IMR-90 (cell line): Measurements from ENCODE around the gene CKAP5. TPM values are rescaled to one million over a fixed set of nuclear protein-coding genes. Genes with fewer than 3 reads are reported as not detected.

Source experiments
- ATAC-seq: fragments of 200-7000 bp; cut with Tn5 transposase; 2 replicates; pipeline ENCODE4 v1.9.1; 2020; ENCODE audit warnings: low read depth, mild to moderate bottlenecking, moderate library complexity
- BruUV-seq: library from RNA; stranded (reverse); fragments of 400-500 nt; replicated peaks from 2 replicates; lab custom pipeline; 2021; lab: Mats Ljungman, UMichigan
- CTCF ChIA-PET: fragments of 300-600 bp; formaldehyde crosslinking; extraction: SDS; loops from one replicate; lab custom pipeline; 2021; ENCODE audit warnings: antibody characterized with exemption; lab: Yijun Ruan, JAX
- POLR2A ChIA-PET: fragments of 300-600 bp; sonication (Branson Sonifier 250); formaldehyde crosslinking; loops from one replicate; lab custom pipeline; 2022; ENCODE audit warnings: antibody characterized with exemption; ENCODE audit not compliant: unreplicated experiment; lab: Charles Lee
- DNase-seq: peaks from one replicate; pipeline ENCODE4 v3.0.0; 2013
- H2AFZ ChIP-seq: replicated peaks from 2 replicates; pipeline ENCODE3; 2013; ENCODE audit warnings: low read length, mild to moderate bottlenecking; ENCODE audit not compliant: poor library complexity
- H2AK5ac ChIP-seq: 2 replicates; pipeline ENCODE4 v1.6.1; 2013; ENCODE audit warnings: low read depth, low read length, inconsistent platforms
- H2AK9ac ChIP-seq: replicated peaks from 2 replicates; pipeline ENCODE3; 2013; ENCODE audit warnings: mild to moderate bottlenecking, low read depth, low read length, moderate library complexity; ENCODE audit not compliant: poor library complexity
- H2BK120ac ChIP-seq: 2 replicates; pipeline ENCODE4 v1.6.1; 2013; ENCODE audit warnings: low read depth, low read length, inconsistent platforms
- H2BK15ac ChIP-seq: 3 replicates; pipeline ENCODE4 v1.6.1; 2013; ENCODE audit warnings: low read depth, low read length, inconsistent platforms
- H2BK20ac ChIP-seq: 2 replicates; pipeline ENCODE4 v1.6.1; 2013; ENCODE audit warnings: low read depth, mild to moderate bottlenecking, inconsistent platforms, low read length, moderate library complexity
- H2BK5ac ChIP-seq: 2 replicates; pipeline ENCODE4 v1.6.1; 2013; ENCODE audit warnings: mild to moderate bottlenecking, low read depth, low read length, inconsistent platforms; ENCODE audit not compliant: poor library complexity, severe bottlenecking
- H3K14ac ChIP-seq: replicated peaks from 2 replicates; pipeline ENCODE4 v1.6.1; 2013; ENCODE audit warnings: low read depth, low read length, inconsistent platforms
- H3K18ac ChIP-seq: 2 replicates; pipeline ENCODE4 v1.6.1; 2013; ENCODE audit warnings: low read depth, low read length, control low read depth
- H3K23ac ChIP-seq: 2 replicates; pipeline ENCODE4 v1.6.1; 2013; ENCODE audit warnings: low read depth, low read length, inconsistent platforms
- H3K27ac ChIP-seq: 2 replicates; pipeline ENCODE4 v1.5.1; 2013; ENCODE audit warnings: mild to moderate bottlenecking, control low read depth, low read length; ENCODE audit not compliant: insufficient read depth
- H3K27me3 ChIP-seq: 2 replicates; pipeline ENCODE4 v1.6.1; 2013; ENCODE audit warnings: low read length; ENCODE audit not compliant: control insufficient read depth, insufficient read depth
- H3K36me3 ChIP-seq: 2 replicates; pipeline ENCODE4 v1.6.1; 2013; ENCODE audit warnings: low read length, mixed read lengths; ENCODE audit not compliant: control insufficient read depth, insufficient read depth
- H3K4ac ChIP-seq: 2 replicates; pipeline ENCODE4 v1.6.1; 2013; ENCODE audit warnings: low read depth, low read length, inconsistent platforms
- H3K4me1 ChIP-seq: 2 replicates; pipeline ENCODE4 v1.6.1; 2013; ENCODE audit warnings: low read length, mixed read lengths; ENCODE audit not compliant: control insufficient read depth, insufficient read depth
- H3K4me2 ChIP-seq: 2 replicates; pipeline ENCODE4 v1.6.1; 2013; ENCODE audit warnings: low read depth, mild to moderate bottlenecking, control low read depth, low read length, moderate library complexity
- H3K4me3 ChIP-seq: 2 replicates; pipeline ENCODE4 v1.5.1; 2013; ENCODE audit warnings: low read depth, mild to moderate bottlenecking, control low read depth, low read length, moderate library complexity; ENCODE audit not compliant: insufficient read depth
- H3K56ac ChIP-seq: 2 replicates; pipeline ENCODE4 v1.6.1; 2013; ENCODE audit warnings: low read length, inconsistent platforms; ENCODE audit not compliant: insufficient read depth; ENCODE audit errors: extremely low read depth
- H3K79me1 ChIP-seq, 2 experiments: 2 replicates each; pipeline ENCODE4 v1.6.1; 2013; ENCODE audit warnings: low read length in 2 of 2, inconsistent platforms in 1 of 2, low read depth in 1 of 2
- H3K9ac ChIP-seq: 2 replicates; pipeline ENCODE4 v1.6.1; 2013; ENCODE audit warnings: low read depth, low read length, control low read depth
- H3K9me1 ChIP-seq: 2 replicates; pipeline ENCODE4 v1.6.1; 2013; ENCODE audit warnings: low read length, inconsistent platforms; ENCODE audit not compliant: insufficient read depth
- H3K9me3 ChIP-seq: 2 replicates; pipeline ENCODE4 v1.6.1; 2013; ENCODE audit warnings: low read length; ENCODE audit not compliant: control insufficient read depth, insufficient read depth
- H4K20me1 ChIP-seq: 2 replicates; pipeline ENCODE4 v1.6.1; 2013; ENCODE audit warnings: low read length, inconsistent platforms; ENCODE audit not compliant: insufficient read depth
- H4K5ac ChIP-seq: 2 replicates; pipeline ENCODE4 v1.6.1; 2013; ENCODE audit warnings: mild to moderate bottlenecking, low read depth, low read length, control low read depth
- H4K8ac ChIP-seq, 2 experiments: 2 replicates each; pipeline ENCODE4 v1.6.1; 2013; ENCODE audit warnings: low read depth in 2 of 2, low read length in 2 of 2, control low read depth in 1 of 2, inconsistent platforms in 1 of 2
- H4K91ac ChIP-seq: 2 replicates; pipeline ENCODE4 v1.6.1; 2013; ENCODE audit warnings: low read depth, low read length, inconsistent platforms; ENCODE audit not compliant: insufficient read depth
- CEBPB ChIP-seq: IDR thresholded peaks from 2 replicates; pipeline ENCODE4 v1.6.1; 2012; ENCODE audit warnings: low read depth, low read length, improper control_type of control experiment
- ELK1 ChIP-seq: fragments of 150-350 bp; IDR thresholded peaks from 2 replicates; pipeline ENCODE4 v1.6.1; 2016; ENCODE audit warnings: low read depth, mild to moderate bottlenecking, low read length, moderate library complexity, borderline replicate concordance
- FOS ChIP-seq: fragments of 150-350 bp; IDR thresholded peaks from 2 replicates; pipeline ENCODE4 v1.6.1; 2016; ENCODE audit warnings: low read depth, low read length
- MAFK ChIP-seq: IDR thresholded peaks from 2 replicates; pipeline ENCODE4 v1.6.1; 2012; ENCODE audit warnings: low read depth, low read length, improper control_type of control experiment
- NFE2L2 ChIP-seq: fragments of 150-350 bp; IDR thresholded peaks from 2 replicates; pipeline ENCODE4 v1.6.1; 2016; ENCODE audit warnings: low read depth, mild to moderate bottlenecking, low read length
- RAD21 ChIP-seq: IDR thresholded peaks from 2 replicates; pipeline ENCODE4 v1.6.1; 2012; ENCODE audit warnings: low read length, improper control_type of control experiment
- RFX5 ChIP-seq: IDR thresholded peaks from 2 replicates; pipeline ENCODE4 v1.8.0; 2012; ENCODE audit warnings: low read depth, mild to moderate bottlenecking, low read length, moderate library complexity
- USF2 ChIP-seq: fragments of 150-350 bp; IDR thresholded peaks from 2 replicates; pipeline ENCODE4 v1.6.1; 2017; ENCODE audit warnings: mild to moderate bottlenecking, antibody characterized with exemption, low read length, low read depth
- WGBS, 2 experiments: methylation state at CpG; one replicate each; pipeline versions ENCODE4 v1.1.5 to v1.1.7; 2013; ENCODE audit warnings: missing lambda C conversion rate in 2 of 2; ENCODE audit not compliant: insufficient read length in 1 of 2; ENCODE audit errors: extremely low coverage in 2 of 2; 5-methylcytosine and 5-hydroxymethylcytosine counted together
- dilution Hi-C: fragments of 300-500 bp; cut with HindIII; formaldehyde crosslinking; loops from one replicate; pipeline ENCODE4 v1.14.3; 2018; ENCODE audit warnings: low sequenced_read_pairs; ENCODE audit not compliant: unreplicated experiment
- in situ Hi-C: fragments of 300-500 bp; cut with MboI; formaldehyde crosslinking; loops from 3 replicates; pipeline ENCODE4 v1.14.3; 2019; ENCODE audit warnings: low sequenced_read_pairs, inconsistent platforms, mixed read lengths
- intact Hi-C: fragments of 100-400 bp; cut with micrococcal nuclease; formaldehyde crosslinking; loops from 2 replicates; pipeline ENCODE4 v1.10.0; 2022
- polyA plus RNA-seq, 3 experiments: library from polyadenylated mRNA; depleted of rRNA; stranded (reverse); fragments of >200 nt; gene quantifications; 2 replicates each; pipeline ENCODE4 v1.2.3, GENCODE V29; 2012; ENCODE audit warnings: low replicate concordance in 1 of 3
- total RNA-seq: library from RNA; depleted of rRNA; stranded (reverse); fragments of >200 nt; gene quantifications from 2 replicates; pipeline ENCODE4 v1.2.3, GENCODE V29; 2012

CKAP5 gene
- total and polyA plus RNA-seq, 2 of the 4 experiments (the other 2 are of a cell fraction), result 59.5 to 79.2 TPM

- TF ChIP-seq USF2 (no peak), CEBPB (no peak), MAFK (no peak), FOS (no peak), RAD21 (no peak), NFE2L2 (no peak), RFX5 (no peak), ELK1 (no peak)
- Histone ChIP-seq H2AFZ (no peak overlapping the region), H3K9me1 (no peaks in the 10 kb centered on the region), H3K4me1 (no peaks in the 10 kb centered on the region), H3K4ac (no peak overlapping the region), H3K36me3 (peaks cover 37% of the 10 kb centered on the region), H3K23ac (no peak overlapping the region), H2AK5ac (no peak overlapping the region), H3K27ac (no peak overlapping the region), H2BK20ac (no peak overlapping the region), H2BK15ac (no peak overlapping the region), H3K79me1 (peaks cover 5 to 13% of the 10 kb centered on the region in 2 experiments; a peak in 2 of 4 replicates), H4K91ac (no peak overlapping the region), H2AK9ac (no peak overlapping the region), H3K14ac (no peak overlapping the region), H4K8ac (no peak overlapping the region), H2BK5ac (no peak overlapping the region), H3K4me3 (no peak overlapping the region), H3K9ac (no peak overlapping the region), H4K20me1 (no peaks in the 10 kb centered on the region), H2BK120ac (no peak overlapping the region), H4K5ac (no peak overlapping the region), H3K18ac (no peak overlapping the region), H3K56ac (no peak overlapping the region), H3K27me3 (no peaks in the 10 kb centered on the region), H3K4me2 (no peak overlapping the region), H3K9me3 (no peaks in the 10 kb centered on the region)
- no CpG with 5 or more reads among the region's 4 CpGs for WGBS, 2 experiments
- intact Hi-C loops, result no loop called here
- ATAC-seq, result no peak
- DNase-seq, result no peak
- CTCF ChIA-PET, result interaction anchor here (0.6 kb wide), 2 partner anchors 22 to 945 kb away, joined by 3 to 5 read pairs; no protein-coding TSS in a partner anchor
- no TSS peak for BruUV-seq
- POLR2A ChIA-PET, result interaction anchor here (0.6 kb wide), 1 partner anchor 24 kb away, joined by 4 read pairs; no protein-coding TSS in a partner anchor
- in situ Hi-C loops, result no loop called here
- dilution Hi-C loops, result no loop called here
Measured at GRCh38 chr11:46761807-46762206, 84.3 kb downstream of the CKAP5 start.
